Fibroblast of skin of abdomen (primary cell): ENCODE measurements around the gene MX2.

Experiments
- DNase-seq: peaks from one replicate; pipeline ENCODE4 v3.0.0-alpha.2; 2013

MX2 gene

GRCh38 chr21:41364308-41364707 is 2.5 kb downstream of the MX2 start:
- no peak for DNase-seq

- DNase-seq: no peak
Observed at GRCh38 chr21:41365377-41366107, 3.7 kb downstream of the MX2 start.

GRCh38 chr21:41366522-41367151 is 4.8 kb downstream of the MX2 start:
- peak; percentile 81 for DNase-seq

GRCh38 chr21:41367301-41367944 is 5.6 kb downstream of the MX2 start:
- no peak for DNase-seq

- DNase-seq: no peak
Observed at GRCh38 chr21:41367945-41368734, 6.3 kb downstream of the MX2 start.

- no peak for DNase-seq
Observed at GRCh38 chr21:41368735-41369104, 6.9 kb downstream of the MX2 start.

- DNase-seq: peak; percentile 9
Observed at GRCh38 chr21:41369105-41369919, 7.5 kb downstream of the MX2 start.

- no peak for DNase-seq
Observed at GRCh38 chr21:41369920-41370839, 8.4 kb downstream of the MX2 start.

- no peak for DNase-seq
Observed at GRCh38 chr21:41370840-41371684, 9.2 kb downstream of the MX2 start.

GRCh38 chr21:41371685-41372030 is 9.8 kb downstream of the MX2 start:
- DNase-seq: no peak

- no peak for DNase-seq
Observed at GRCh38 chr21:41373253-41373652, 11.4 kb downstream of the MX2 start.

GRCh38 chr21:41373763-41374162 is 11.9 kb downstream of the MX2 start:
- no peak for DNase-seq

GRCh38 chr21:41374177-41374712 is 12.4 kb downstream of the MX2 start:
- DNase-seq: no peak

GRCh38 chr21:41374867-41375533 is 13.2 kb downstream of the MX2 start:
- no peak for DNase-seq

- no peak for DNase-seq
Observed at GRCh38 chr21:41375875-41376274, 14.0 kb downstream of the MX2 start.

- no peak for DNase-seq
Observed at GRCh38 chr21:41377715-41378114, 15.9 kb downstream of the MX2 start.

- DNase-seq: no peak
Observed at GRCh38 chr21:41378849-41379248, 17.0 kb downstream of the MX2 start.

- DNase-seq: no peak
Observed at GRCh38 chr21:41379901-41380300, 18.1 kb downstream of the MX2 start.

GRCh38 chr21:41381731-41382130 is 19.9 kb downstream of the MX2 start:
- no peak for DNase-seq
